HepG2 (cell line): ENCODE data around the gene ENPP7. TPM values are rescaled to one million over a fixed set of nuclear protein-coding genes. Genes with fewer than 3 reads are reported as not detected.
A peak's percentile ranks its signal among the peaks of the same experiment; 100 is the strongest.

Source experiments
- ATAC-seq: fragments of 200-7000 bp; cut with Tn5 transposase; 3 replicates; pipeline ENCODE4 v1.9.1; 2020; ENCODE audit warnings: mild to moderate bottlenecking, moderate library complexity
- BruUV-seq: library from RNA; stranded (reverse); fragments of 400-500 nt; replicated peaks from 2 replicates; lab custom pipeline; 2021; lab: Mats Ljungman, UMichigan
- CTCF ChIA-PET: fragments of 300-600 bp; formaldehyde crosslinking; extraction: SDS; loops from one replicate; lab custom pipeline; 2021; ENCODE audit warnings: low total read pairs, inconsistent platforms, low intra/inter-chr PET ratio; lab: Yijun Ruan, JAX
- POLR2A ChIA-PET: fragments of 350-600 bp; sonication (Branson Sonifier 250); formaldehyde crosslinking; loops from one replicate; lab custom pipeline; 2020; ENCODE audit warnings: antibody characterized with exemption, inconsistent platforms; lab: Yijun Ruan, JAX
- DNase-seq: peaks from one replicate; pipeline ENCODE4 v3.0.0-alpha.2; 2015; ENCODE audit warnings: low spot score
- FAIRE-seq: peaks from 3 replicates; lab custom pipeline; 2011; peaks lifted over from hg19 to GRCh38; lab: Jason Lieb, UNC
- H2AFZ ChIP-seq: one replicate; pipeline ENCODE4 v1.6.1; 2011; ENCODE audit warnings: low read length, inconsistent platforms
- H3K27ac ChIP-seq: fragments of 300-600 bp; 3 replicates; pipeline ENCODE4 v1.8.0; 2011; ENCODE audit warnings: mixed run types, mild to moderate bottlenecking, mixed read lengths, low read length, inconsistent platforms; ENCODE audit not compliant: insufficient read depth; ENCODE audit errors: extremely low read length
- H3K27me3 ChIP-seq, 2 experiments: fragments of 200-600 bp in 1 of 2; 2 replicates in 1 of 2; 3 replicates in 1 of 2; pipeline versions ENCODE4 v1.6.0 to v1.8.0; 2011; ENCODE audit warnings: low read length in 2 of 2, mild to moderate bottlenecking in 2 of 2, moderate library complexity in 2 of 2, inconsistent platforms in 1 of 2; ENCODE audit not compliant: insufficient read depth in 2 of 2, control insufficient read depth in 1 of 2
- H3K36me3 ChIP-seq, 2 experiments: fragments of 200-600 bp in 1 of 2; replicated peaks in 1 of 2; 2 replicates in 1 of 2; 3 replicates in 1 of 2; pipeline versions ENCODE4 v1.5.1 to v1.8.0; 2011; ENCODE audit warnings: low read length in 2 of 2, inconsistent platforms in 1 of 2; ENCODE audit not compliant: insufficient read depth in 2 of 2, control insufficient read depth in 1 of 2
- H3K4me1 ChIP-seq: 2 replicates; pipeline ENCODE4 v1.5.1; 2012; ENCODE audit warnings: low read length, inconsistent platforms; ENCODE audit not compliant: insufficient read depth
- H3K4me2 ChIP-seq: 2 replicates; pipeline ENCODE4 v1.6.0; 2011; ENCODE audit warnings: low read depth, low read length, inconsistent platforms
- H3K4me3 ChIP-seq, 3 experiments: fragments of 200-600 bp in 1 of 3; sonication (generic), shearing (Covaris generic) in 1 of 3; replicated peaks in 1 of 3; 2 replicates each; pipeline ENCODE4 v1.5.1; 2011 to 2016; ENCODE audit warnings: low read length in 3 of 3, inconsistent platforms in 2 of 3, low read depth in 2 of 3, mild to moderate bottlenecking in 2 of 3, control low read depth in 1 of 3, mixed read lengths in 1 of 3; ENCODE audit not compliant: insufficient read depth in 1 of 3
- H3K79me2 ChIP-seq: one replicate; pipeline ENCODE4 v1.6.1; 2011; ENCODE audit warnings: low read length, inconsistent platforms; ENCODE audit not compliant: insufficient read depth
- H3K9ac ChIP-seq: 2 replicates; pipeline ENCODE4 v1.6.0; 2011; ENCODE audit warnings: mild to moderate bottlenecking, low read depth, low read length, inconsistent platforms; ENCODE audit not compliant: insufficient read depth
- H3K9me3 ChIP-seq: 2 replicates; pipeline ENCODE4 v1.5.1; 2012; ENCODE audit warnings: mild to moderate bottlenecking, low read length
- H4K20me1 ChIP-seq: 2 replicates; pipeline ENCODE4 v1.6.0; 2011; ENCODE audit warnings: inconsistent platforms, mild to moderate bottlenecking, low read length, moderate library complexity; ENCODE audit not compliant: insufficient read depth
- ELF1 ChIP-seq: sonication (generic); formaldehyde crosslinking; IDR thresholded peaks from 2 replicates; pipeline ENCODE4 v1.4.0; 2020; ENCODE audit warnings: missing genetic modification reagents
- ETV5 ChIP-seq: IDR thresholded peaks from 2 replicates; pipeline ENCODE4 v1.6.1; 2018; ENCODE audit warnings: missing biosample characterization, missing genetic modification reagents, inconsistent platforms, borderline replicate concordance
- NFIC ChIP-seq: IDR thresholded peaks from 2 replicates; pipeline ENCODE4 v1.6.1; 2012; ENCODE audit warnings: mild to moderate bottlenecking, low read length, inconsistent platforms
- NFKBIZ ChIP-seq: IDR thresholded peaks from 2 replicates; pipeline ENCODE4 v1.6.1; 2018; ENCODE audit warnings: missing genetic modification reagents, missing compliant biosample characterization
- NR0B2 ChIP-seq: sonication (generic); formaldehyde crosslinking; IDR thresholded peaks from 2 replicates; pipeline ENCODE4 v1.4.0; 2020; ENCODE audit warnings: mild to moderate bottlenecking, missing genetic modification reagents
- REL ChIP-seq: sonication (generic); formaldehyde crosslinking; conservative IDR thresholded peaks from 2 replicates; pipeline ENCODE4 v1.8.0; 2022; ENCODE audit warnings: mild to moderate bottlenecking, missing genetic modification reagents, moderate library complexity
- SCMH1 ChIP-seq: sonication (generic); formaldehyde crosslinking; IDR thresholded peaks from 2 replicates; pipeline ENCODE4 v1.9.0; 2021; ENCODE audit warnings: missing genetic modification reagents, mild to moderate bottlenecking, borderline replicate concordance
- SP4 ChIP-seq: sonication (generic); formaldehyde crosslinking; IDR thresholded peaks from 2 replicates; pipeline ENCODE4 v1.8.1; 2023; ENCODE audit warnings: mild to moderate bottlenecking, missing genetic modification reagents
- ZBTB3 ChIP-seq: sonication (generic); formaldehyde crosslinking; IDR thresholded peaks from 2 replicates; pipeline ENCODE4 v1.4.0; 2020; ENCODE audit warnings: low read depth, mild to moderate bottlenecking, moderate library complexity, missing genetic modification reagents, borderline replicate concordance
- ZNF577 ChIP-seq: sonication (generic); formaldehyde crosslinking; IDR thresholded peaks from 2 replicates; pipeline ENCODE4 v1.4.0; 2020; ENCODE audit warnings: mild to moderate bottlenecking, low read depth, missing genetic modification reagents, borderline replicate concordance
- ZNF580 ChIP-seq: IDR thresholded peaks from 2 replicates; pipeline ENCODE4 v1.6.1; 2016; ENCODE audit warnings: low read depth, borderline replicate concordance
- ZNF589 ChIP-seq: sonication (generic); formaldehyde crosslinking; conservative IDR thresholded peaks from 2 replicates; pipeline ENCODE4 v1.8.0; 2022; ENCODE audit warnings: mild to moderate bottlenecking, moderate library complexity, missing genetic modification reagents
- ZNF737 ChIP-seq: sonication (generic); formaldehyde crosslinking; IDR thresholded peaks from 2 replicates; pipeline ENCODE4 v1.5.0; 2020; ENCODE audit warnings: missing genetic modification reagents, mild to moderate bottlenecking, borderline replicate concordance
- ZNF780A ChIP-seq: sonication (generic); formaldehyde crosslinking; IDR thresholded peaks from 2 replicates; pipeline ENCODE4 v1.8.0; 2022; ENCODE audit warnings: mild to moderate bottlenecking, missing genetic modification reagents, moderate library complexity
- WGBS: methylation state at CpG from one replicate; pipeline ENCODE4 v1.1.6; 2017; ENCODE audit warnings: low lambda C conversion rate; 5-methylcytosine and 5-hydroxymethylcytosine counted together
- in situ Hi-C: cut with HindIII; loops from 2 replicates; pipeline ENCODE4 v1.10.0; 2017; ENCODE audit warnings: low pct_unique_long_range_greater_than_20kb; ENCODE audit not compliant: extremely low pct_ligation_motif_present
- intact Hi-C: fragments of 100-400 bp; cut with micrococcal nuclease; formaldehyde crosslinking; loops from one replicate; pipeline ENCODE4 v1.10.0; 2022; ENCODE audit not compliant: unreplicated experiment
- polyA plus RNA-seq, 8 experiments: library from polyadenylated mRNA; depleted of rRNA in 3 of 8; stranded (reverse) in 7 of 8; unstranded in 1 of 8; fragments of >200 nt; fragmentation: Illumina TruSeq in 4 of 8; extraction: Trizol in 4 of 8; gene quantifications; 2 replicates each; pipeline versions ENCODE4 v1.2.1 to v1.2.3, GENCODE V29; 2011 to 2016; ENCODE audit warnings: low read depth in 4 of 8, missing spikeins in 1 of 8, mixed read lengths in 1 of 8; ENCODE audit not compliant: insufficient read depth in 1 of 8
- total RNA-seq, 5 experiments: library from RNA; depleted of rRNA; stranded (reverse); fragments of >200 nt; fragmentation: Illumina TruSeq; extraction: Trizol; gene quantifications; 2 replicates each; pipeline ENCODE4 v1.2.3, GENCODE V29; 2016; ENCODE audit warnings: low read depth in 1 of 5
- TF ChIP-seq, protein P1 (sequence below): sonication (generic); formaldehyde crosslinking; IDR thresholded peaks from 2 replicates; pipeline ENCODE4 v1.4.0; 2020; ENCODE audit warnings: missing genetic modification reagents, borderline replicate concordance
- TF ChIP-seq, protein P2 (sequence below): fragments of 450-650 bp; IDR thresholded peaks from 2 replicates; pipeline ENCODE4 v1.6.1; 2016

The ENPP7 gene
- total and polyA plus RNA-seq, 2 of the 13 experiments (the other 11 are each of a cell fraction or from before 2014, with no cell fraction given), result 1.1 to 2.2 TPM

GRCh38 chr17:79721993-79722671, 8.6 kb upstream of the ENPP7 start (continued):
- TF ChIP-seq, protein P1, sequence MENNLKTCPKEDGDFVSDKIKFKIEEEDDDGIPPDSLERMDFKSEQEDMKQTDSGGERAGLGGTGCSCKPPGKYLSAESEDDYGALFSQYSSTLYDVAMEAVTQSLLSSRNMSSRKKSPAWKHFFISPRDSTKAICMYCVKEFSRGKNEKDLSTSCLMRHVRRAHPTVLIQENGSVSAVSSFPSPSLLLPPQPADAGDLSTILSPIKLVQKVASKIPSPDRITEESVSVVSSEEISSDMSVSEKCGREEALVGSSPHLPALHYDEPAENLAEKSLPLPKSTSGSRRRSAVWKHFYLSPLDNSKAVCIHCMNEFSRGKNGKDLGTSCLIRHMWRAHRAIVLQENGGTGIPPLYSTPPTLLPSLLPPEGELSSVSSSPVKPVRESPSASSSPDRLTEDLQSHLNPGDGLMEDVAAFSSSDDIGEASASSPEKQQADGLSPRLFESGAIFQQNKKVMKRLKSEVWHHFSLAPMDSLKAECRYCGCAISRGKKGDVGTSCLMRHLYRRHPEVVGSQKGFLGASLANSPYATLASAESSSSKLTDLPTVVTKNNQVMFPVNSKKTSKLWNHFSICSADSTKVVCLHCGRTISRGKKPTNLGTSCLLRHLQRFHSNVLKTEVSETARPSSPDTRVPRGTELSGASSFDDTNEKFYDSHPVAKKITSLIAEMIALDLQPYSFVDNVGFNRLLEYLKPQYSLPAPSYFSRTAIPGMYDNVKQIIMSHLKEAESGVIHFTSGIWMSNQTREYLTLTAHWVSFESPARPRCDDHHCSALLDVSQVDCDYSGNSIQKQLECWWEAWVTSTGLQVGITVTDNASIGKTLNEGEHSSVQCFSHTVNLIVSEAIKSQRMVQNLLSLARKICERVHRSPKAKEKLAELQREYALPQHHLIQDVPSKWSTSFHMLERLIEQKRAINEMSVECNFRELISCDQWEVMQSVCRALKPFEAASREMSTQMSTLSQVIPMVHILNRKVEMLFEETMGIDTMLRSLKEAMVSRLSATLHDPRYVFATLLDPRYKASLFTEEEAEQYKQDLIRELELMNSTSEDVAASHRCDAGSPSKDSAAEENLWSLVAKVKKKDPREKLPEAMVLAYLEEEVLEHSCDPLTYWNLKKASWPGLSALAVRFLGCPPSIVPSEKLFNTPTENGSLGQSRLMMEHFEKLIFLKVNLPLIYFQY, result 0 out of 2 replicates have a peak, but pooled peaks have one; percentile 61
- TF ChIP-seq ELF1 (peak; percentile 38; the same call in 1 of the 2 replicates), ETV5 (peak; percentile 70; the same call in 1 of the 2 replicates), ZNF580 (CRISPR knock-in tag) (0 out of 2 replicates have a peak, but pooled peaks have one; percentile 26)

DNA sequence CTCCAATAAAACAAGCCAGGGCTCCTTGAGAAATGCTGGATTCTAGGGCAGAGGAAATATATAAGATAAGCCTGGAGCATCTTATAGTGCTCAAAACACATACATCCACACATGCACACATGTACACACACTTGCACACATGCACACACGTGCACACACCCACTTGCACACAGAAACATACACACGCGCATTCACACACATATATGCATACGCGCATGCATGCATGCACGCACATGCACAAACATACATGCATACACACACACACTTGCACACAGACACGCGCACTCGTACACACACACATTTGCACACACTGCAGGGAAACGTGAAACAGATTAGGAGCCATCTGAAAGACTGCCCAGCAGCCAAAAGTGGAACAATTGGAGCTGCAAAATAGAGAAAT, 8.0 kb upstream of the ENPP7 start:
- H3K4me1 ChIP-seq, result peaks cover 38% of the 10 kb centered on the region
- H3K79me2 ChIP-seq, result no peaks in the 10 kb centered on the region
- ATAC-seq (no peak), DNase-seq (no peak), FAIRE-seq (no peak)
- H3K4me2 ChIP-seq, result peak overlapping the region; percentile 69; the same call in 1 of the 2 replicates
- in situ Hi-C loops, result no loop called here
- no peak overlapping the region for H3K27ac ChIP-seq
- no peak overlapping the region for H3K9ac ChIP-seq
- H3K9me3 ChIP-seq, result no peaks in the 10 kb centered on the region
- H3K27me3 ChIP-seq, result peaks cover 0 to 19% of the 10 kb centered on the region in 2 experiments; a peak in 2 of 5 replicates
- no TSS peak for BruUV-seq
- H4K20me1 ChIP-seq, result no peaks in the 10 kb centered on the region
- intact Hi-C loops, result no loop called here
- no peak overlapping the region for H2AFZ ChIP-seq
- no peak overlapping the region for H3K4me3 ChIP-seq
- CTCF ChIA-PET, result interaction anchor here (1.9 kb wide), 1 partner anchor 89 kb away, joined by 8 read pairs; no protein-coding TSS in a partner anchor
- no peaks in the 10 kb centered on the region for H3K36me3 ChIP-seq
- 66% methylated on average over 10 of the region's 10 CpGs for WGBS
- POLR2A ChIA-PET, result interaction anchor here (1.5 kb wide), 2 partner anchors 16 to 19 kb away, joined by 5 to 7 read pairs; no protein-coding TSS in a partner anchor
- TF ChIP-seq ZNF577 (CRISPR knock-in tag), result no peak
- TF ChIP-seq ZNF737 (CRISPR knock-in tag), result 0 out of 2 replicates have a peak, but pooled peaks have one; percentile 34
- TF ChIP-seq SCMH1, result peak; percentile 54; the same call in 1 of the 2 replicates
- TF ChIP-seq NFIC, result no peak
- no peak for TF ChIP-seq REL
- TF ChIP-seq, protein P2, sequence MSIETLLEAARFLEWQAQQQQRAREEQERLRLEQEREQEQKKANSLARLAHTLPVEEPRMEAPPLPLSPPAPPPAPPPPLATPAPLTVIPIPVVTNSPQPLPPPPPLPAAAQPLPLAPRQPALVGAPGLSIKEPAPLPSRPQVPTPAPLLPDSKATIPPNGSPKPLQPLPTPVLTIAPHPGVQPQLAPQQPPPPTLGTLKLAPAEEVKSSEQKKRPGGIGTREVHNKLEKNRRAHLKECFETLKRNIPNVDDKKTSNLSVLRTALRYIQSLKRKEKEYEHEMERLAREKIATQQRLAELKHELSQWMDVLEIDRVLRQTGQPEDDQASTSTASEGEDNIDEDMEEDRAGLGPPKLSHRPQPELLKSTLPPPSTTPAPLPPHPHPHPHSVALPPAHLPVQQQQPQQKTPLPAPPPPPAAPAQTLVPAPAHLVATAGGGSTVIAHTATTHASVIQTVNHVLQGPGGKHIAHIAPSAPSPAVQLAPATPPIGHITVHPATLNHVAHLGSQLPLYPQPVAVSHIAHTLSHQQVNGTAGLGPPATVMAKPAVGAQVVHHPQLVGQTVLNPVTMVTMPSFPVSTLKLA, result peak; percentile 80
- TF ChIP-seq SP4 (CRISPR knock-in tag), result no peak
- TF ChIP-seq NR0B2 (CRISPR knock-in tag), result 0 out of 2 replicates have a peak, but pooled peaks have one; percentile 21
- no peak for TF ChIP-seq ZBTB3 (CRISPR knock-in tag)
- 0 out of 2 replicates have a peak, but pooled peaks have one; percentile 52 for TF ChIP-seq ZNF589 (CRISPR knock-in tag)
- no peak for TF ChIP-seq ZNF780A (CRISPR knock-in tag)
- TF ChIP-seq NFKBIZ, result no peak
